A549 (cell line): ENCODE measurements around the gene ALDH3B1.

Source experiments
- CTCF ChIP-seq: fragments of >200 bp; sonication (Bioruptor Twin); formaldehyde crosslinking; IDR thresholded peaks from 3 replicates; pipeline ENCODE4 v1.5.1; 2016
- E2F6 ChIP-seq: IDR thresholded peaks from 2 replicates; pipeline ENCODE4 v1.6.1; 2012; ENCODE audit warnings: low read depth, borderline replicate concordance
- HDAC2 ChIP-seq: fragments of 200-600 bp; sonication (generic); IDR thresholded peaks from 2 replicates; pipeline ENCODE4 v1.6.1; 2016
- JUN ChIP-seq, 2 experiments: fragments of >200 bp; sonication (Bioruptor Twin); formaldehyde crosslinking; IDR thresholded peaks; 2 replicates in 1 of 2; 3 replicates in 1 of 2; pipeline ENCODE4 v1.6.1; 2016 to 2017
- KDM1A ChIP-seq: fragments of 200-600 bp; sonication (generic); IDR thresholded peaks from 2 replicates; pipeline ENCODE4 v1.6.1; 2016; ENCODE audit warnings: low read depth, mild to moderate bottlenecking
- MAFK ChIP-seq: fragments of 450-650 bp; IDR thresholded peaks from 2 replicates; pipeline ENCODE4 v1.6.1; 2014; ENCODE audit not compliant: partially characterized antibody
- POLR2A ChIP-seq: IDR thresholded peaks from 2 replicates; pipeline ENCODE4 v1.6.1; 2012; ENCODE audit warnings: mild to moderate bottlenecking, low read length
- RAD21 ChIP-seq, 2 experiments: fragments of >200 bp in 1 of 2; sonication (Bioruptor Twin) in 1 of 2; formaldehyde crosslinking in 1 of 2; IDR thresholded peaks in 1 of 2; conservative IDR thresholded peaks in 1 of 2; 2 replicates in 1 of 2; 3 replicates in 1 of 2; pipeline ENCODE4 v1.6.1; 2012 to 2018; ENCODE audit warnings: inconsistent platforms in 1 of 2
- SREBF2 ChIP-seq: fragments of 450-650 bp; IDR thresholded peaks from 2 replicates; pipeline ENCODE4 v1.6.1; 2014; ENCODE audit warnings: mild to moderate bottlenecking, moderate library complexity
- ZFP36 ChIP-seq: fragments of 450-650 bp; IDR thresholded peaks from 2 replicates; pipeline ENCODE4 v1.6.1; 2014; ENCODE audit warnings: borderline replicate concordance; ENCODE audit not compliant: partially characterized antibody

DNA sequence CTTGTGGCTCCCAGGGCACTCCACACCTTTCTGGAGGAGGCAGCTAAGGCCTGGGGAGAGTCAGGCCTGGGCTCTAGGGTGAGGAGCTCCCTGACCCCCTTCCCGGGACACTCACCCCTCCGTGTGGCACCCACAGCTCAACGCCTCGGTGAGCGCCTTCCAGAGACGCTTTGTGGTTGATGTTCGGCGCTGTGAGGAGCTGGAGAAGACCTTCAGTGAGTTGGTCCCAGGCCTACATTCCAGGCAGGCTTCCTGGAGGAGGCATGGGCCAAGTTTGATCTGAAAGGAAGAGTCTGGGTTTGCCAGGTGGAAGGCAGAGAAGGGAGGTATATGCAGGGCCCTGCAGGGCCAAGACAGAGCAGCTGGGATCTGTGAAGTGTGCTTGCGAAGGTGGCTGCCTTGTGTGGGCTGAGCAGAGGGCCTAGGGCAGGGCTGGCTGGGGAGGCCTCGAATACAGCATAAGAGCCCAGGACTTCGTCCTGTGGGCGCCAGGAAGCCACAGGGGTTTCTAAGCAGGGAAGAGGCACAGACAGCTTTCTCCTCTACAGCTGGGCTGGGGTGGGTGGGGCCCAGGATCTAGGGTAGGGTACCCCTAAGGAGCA, 31.6 kb downstream of the ALDH3B1 start:
- no peak for TF ChIP-seq KDM1A
- no peak for TF ChIP-seq CTCF
- TF ChIP-seq ZFP36: peak; percentile 97
- TF ChIP-seq MAFK: no peak
- TF ChIP-seq POLR2A: no peak
- no peak for TF ChIP-seq RAD21 (conservative IDR thresholded peaks at IDR 0.05 in 1 of 2, IDR thresholded peaks at IDR 0.05 in 1 of 2)
- no peak for TF ChIP-seq SREBF2
- TF ChIP-seq E2F6: no peak
- no peak for TF ChIP-seq HDAC2
- TF ChIP-seq JUN (IDR thresholded peaks at IDR 0.05): no peak
